ENCODE measurements around the gene KLF16. TPM values are rescaled to one million over a fixed set of nuclear protein-coding genes. Genes with fewer than 3 reads are reported as not detected.

Gene KLF16
- total RNA-seq, 1 donor from 2014 or later = 15.2 TPM

DNA sequence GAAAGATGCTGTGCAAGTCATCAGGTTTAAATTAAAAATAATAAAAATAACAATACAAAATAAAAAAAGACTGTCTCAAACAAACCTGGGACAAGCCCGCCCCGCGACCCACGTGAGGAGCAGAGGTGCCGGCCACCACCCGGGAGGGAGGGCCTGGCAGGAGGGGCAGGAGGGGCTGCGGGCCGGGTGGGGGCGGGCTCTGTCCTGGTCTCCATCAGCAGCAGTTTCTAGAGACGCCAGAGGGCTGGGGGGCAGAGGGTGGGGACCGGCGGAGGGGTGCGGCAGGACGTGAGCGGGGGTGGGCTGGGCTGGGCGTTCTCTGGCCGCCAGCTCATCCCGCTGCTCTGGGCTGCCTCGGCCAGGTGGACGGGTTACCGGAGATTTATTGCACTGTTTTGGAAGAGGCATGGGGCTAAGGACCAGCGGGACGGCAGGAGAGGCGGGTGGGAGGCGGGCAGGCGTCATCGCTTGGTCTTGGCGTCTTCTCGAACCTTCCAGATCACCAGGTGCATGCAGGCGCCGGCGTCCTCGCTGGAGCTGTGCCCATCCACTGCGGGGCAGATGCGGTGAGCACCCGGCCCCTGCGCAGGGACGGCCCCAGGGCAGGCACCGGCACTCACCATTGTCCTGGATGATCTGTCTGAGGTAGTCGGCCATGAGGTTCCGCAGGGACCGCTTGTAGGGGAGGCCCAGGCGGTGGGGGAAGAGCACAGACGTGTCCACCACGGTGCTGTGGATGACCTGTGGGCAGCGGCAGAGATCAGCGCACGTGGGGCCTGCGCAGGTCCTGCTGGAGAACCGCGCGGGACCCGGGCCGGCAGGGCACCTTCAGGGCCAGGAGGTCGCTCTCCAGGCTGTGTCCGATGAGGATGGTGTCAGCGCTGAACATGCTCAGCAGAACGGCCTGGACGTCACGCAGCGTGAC is 47.5 kb downstream of the KLF16 start:
- Histone ChIP-seq H3K9me3 (no peaks in the 10 kb centered on the region), H3K27me3 (no peaks in the 10 kb centered on the region), H3K4me1 (peaks cover 4 to 13% of the 10 kb centered on the region in 2 donors), H3K27ac (no peak overlapping the region), H3K36me3 (peaks cover 60 to 61% of the 10 kb centered on the region in 2 donors), H3K4me3 (no peak overlapping the region)
- intact Hi-C loops (cut with DNase I) = no loop called here
- no peak for DNase-seq (ENCODE audit: low spot score in 2 of 2)
- TF ChIP-seq, protein P1, sequence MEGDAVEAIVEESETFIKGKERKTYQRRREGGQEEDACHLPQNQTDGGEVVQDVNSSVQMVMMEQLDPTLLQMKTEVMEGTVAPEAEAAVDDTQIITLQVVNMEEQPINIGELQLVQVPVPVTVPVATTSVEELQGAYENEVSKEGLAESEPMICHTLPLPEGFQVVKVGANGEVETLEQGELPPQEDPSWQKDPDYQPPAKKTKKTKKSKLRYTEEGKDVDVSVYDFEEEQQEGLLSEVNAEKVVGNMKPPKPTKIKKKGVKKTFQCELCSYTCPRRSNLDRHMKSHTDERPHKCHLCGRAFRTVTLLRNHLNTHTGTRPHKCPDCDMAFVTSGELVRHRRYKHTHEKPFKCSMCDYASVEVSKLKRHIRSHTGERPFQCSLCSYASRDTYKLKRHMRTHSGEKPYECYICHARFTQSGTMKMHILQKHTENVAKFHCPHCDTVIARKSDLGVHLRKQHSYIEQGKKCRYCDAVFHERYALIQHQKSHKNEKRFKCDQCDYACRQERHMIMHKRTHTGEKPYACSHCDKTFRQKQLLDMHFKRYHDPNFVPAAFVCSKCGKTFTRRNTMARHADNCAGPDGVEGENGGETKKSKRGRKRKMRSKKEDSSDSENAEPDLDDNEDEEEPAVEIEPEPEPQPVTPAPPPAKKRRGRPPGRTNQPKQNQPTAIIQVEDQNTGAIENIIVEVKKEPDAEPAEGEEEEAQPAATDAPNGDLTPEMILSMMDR (IDR thresholded peaks at IDR 0.05) = no peak

- Histone ChIP-seq H3K4me1 (peaks cover 4 to 13% of the 10 kb centered on the region in 2 donors), H3K27me3 (no peaks in the 10 kb centered on the region), H3K27ac (no peak overlapping the region), H3K36me3 (peaks cover 51 to 53% of the 10 kb centered on the region in 2 donors), H3K9me3 (no peaks in the 10 kb centered on the region), H3K4me3 (no peak overlapping the region)
- intact Hi-C loops (cut with DNase I) = no loop called here
- TF ChIP-seq, protein P1 (IDR thresholded peaks at IDR 0.05) = no peak
- DNase-seq (ENCODE audit: low spot score in 2 of 2) = no peak
These were observed 48.4 kb downstream of the KLF16 start for GRCh38 chr19:1814833-1815604.

GRCh38 chr19:1814391-1814790 is 49.0 kb downstream of the KLF16 start:
- Histone ChIP-seq H3K4me1 (peaks cover 4 to 13% of the 10 kb centered on the region in 2 donors), H3K27me3 (no peaks in the 10 kb centered on the region), H3K27ac (no peak overlapping the region), H3K4me3 (no peak overlapping the region), H3K36me3 (peaks cover 45 to 47% of the 10 kb centered on the region in 2 donors), H3K9me3 (no peaks in the 10 kb centered on the region)
- TF ChIP-seq, protein P1 (IDR thresholded peaks at IDR 0.05) = no peak
- no peak for DNase-seq (ENCODE audit: low spot score in 2 of 2)
- intact Hi-C loops (cut with DNase I) = no loop called here

DNA sequence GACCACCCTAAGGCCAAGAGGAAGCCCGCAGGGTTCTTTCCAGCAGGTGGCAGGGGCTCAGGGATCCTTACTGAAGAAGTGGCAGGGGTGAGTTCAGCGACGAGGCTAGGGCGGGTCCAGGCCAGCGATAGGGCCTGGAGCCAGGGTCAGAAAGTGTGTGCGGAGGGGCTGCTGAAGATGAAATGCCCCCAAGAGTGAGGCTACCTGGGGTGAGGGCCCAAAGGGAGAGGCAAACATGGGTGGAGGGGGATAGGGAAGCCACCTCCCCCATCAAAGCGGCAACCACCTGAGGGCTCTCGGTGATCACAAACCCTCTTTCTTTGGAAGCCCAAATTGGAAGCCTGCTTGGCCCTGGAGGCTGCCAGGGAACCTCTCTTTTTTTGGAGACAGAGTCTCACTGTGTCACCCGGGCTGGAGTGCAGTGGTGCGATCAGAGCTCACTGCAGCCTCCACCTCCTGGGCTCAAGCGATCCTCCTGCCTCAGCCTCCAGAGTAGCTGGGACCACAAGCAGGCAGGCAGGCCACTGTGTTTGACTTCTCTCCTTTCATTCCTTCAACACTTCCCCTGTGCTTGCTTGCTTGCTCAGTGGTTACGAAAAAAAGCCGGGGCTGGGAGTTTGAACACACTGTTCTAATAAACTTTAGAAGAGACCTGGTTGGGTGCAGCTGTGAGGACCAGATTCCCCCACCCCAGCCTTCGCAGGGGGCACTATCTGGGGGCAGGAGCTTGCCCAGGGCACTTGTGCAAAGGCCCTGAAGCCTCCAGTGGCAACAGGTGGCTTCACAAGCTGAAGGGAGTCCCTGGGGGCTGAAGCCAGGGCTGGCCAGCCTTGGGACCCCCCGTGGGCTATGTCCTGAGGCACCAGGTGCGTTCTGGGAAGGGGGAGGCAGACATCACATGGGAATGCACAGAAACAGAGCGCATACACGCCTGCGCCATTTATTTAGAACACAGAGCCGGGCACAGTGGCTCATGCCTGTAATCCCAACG is 49.9 kb downstream of the KLF16 start:
- H3K27ac ChIP-seq = no peak overlapping the region

More for the DNA sequence above, 49.9 kb downstream of the KLF16 start:
- Histone ChIP-seq H3K4me1 (peaks cover 4 to 13% of the 10 kb centered on the region in 2 donors), H3K27me3 (no peaks in the 10 kb centered on the region), H3K9me3 (no peaks in the 10 kb centered on the region), H3K4me3 (peak overlapping the region; percentile 59 to 67), H3K36me3 (peaks cover 37 to 38% of the 10 kb centered on the region in 2 donors)
- intact Hi-C loops (cut with DNase I) = no loop called here
- DNase-seq (ENCODE audit: low spot score in 2 of 2) = no peak
- TF ChIP-seq, protein P1 (IDR thresholded peaks at IDR 0.05) = no peak
